Posterior vena cava (tissue), 2 donors: ENCODE data around the gene KLHL28. TPM values are rescaled to one million over a fixed set of nuclear protein-coding genes. Genes with fewer than 3 reads are reported as not detected.

Experiments used
- DNase-seq: peaks from one replicate; pipeline ENCODE4 v3.0.0-alpha.2; 2020; ENCODE audit warnings: low spot score
- intact Hi-C, 2 donors: fragments of 100-400 bp; cut with DNase I; formaldehyde crosslinking; loops; one replicate each; pipeline versions ENCODE4 v1.14.1 to v1.14.2; 2022 to 2023
- total RNA-seq, 2 donors: library from RNA; stranded (reverse); fragmentation: NEBNext Ultra II Directional; extraction: Animal tissue kit (Norgen Biotek cat#: 25700); gene quantifications; one replicate each; pipeline ENCODE4 v1.2.1, GENCODE V29; 2021
- donor health status: DM: yes; HTN: yes; CAD: no.
- donor health status: DM: yes; HTN: yes; CAD: no.

Gene KLHL28
- total RNA-seq, 2 donors from 2014 or later: 16.0 to 16.4 TPM

GRCh38 chr14:44962334-44963043, 742 bp upstream of the KLHL28 start:
- DNase-seq: peak; percentile 91
- intact Hi-C loops: loop anchor here in 1 of 2 donors (5.0 to 10.0 kb wide), 2 partner anchors 65 to 172 kb away; partner anchors contain the start of genes FANCM and FKBP3

GRCh38 chr14:44961151-44961553, 595 bp downstream of the KLHL28 start:
- DNase-seq: peak; percentile 88
- intact Hi-C loops: loop anchor here in 1 of 2 donors (5.0 to 10.0 kb wide), 2 partner anchors 64 to 174 kb away; partner anchors contain the start of genes FANCM and FKBP3

GRCh38 chr14:44960646-44961045, 1.1 kb downstream of the KLHL28 start:
- intact Hi-C loops: loop anchor here in 1 of 2 donors (5.0 to 10.0 kb wide), 2 partner anchors 63 to 174 kb away; partner anchors contain the start of genes FANCM and FKBP3

GRCh38 chr14:44960146-44960545, 1.6 kb downstream of the KLHL28 start:
- intact Hi-C loops: loop anchor here in 1 of 2 donors (5.0 to 10.0 kb wide), 2 partner anchors 63 to 175 kb away; partner anchors contain the start of genes FANCM and FKBP3

More at GRCh38 chr14:44960646-44961045, 1.1 kb downstream of the KLHL28 start:
- DNase-seq: no peak

GRCh38 chr14:44959538-44959937, 2.2 kb downstream of the KLHL28 start:
- DNase-seq: no peak
- intact Hi-C loops: no loop called here

More at GRCh38 chr14:44960146-44960545, 1.6 kb downstream of the KLHL28 start:
- no peak for DNase-seq

- no peak for DNase-seq
- intact Hi-C loops: no loop called here
Observed at GRCh38 chr14:44956866-44957265, 4.9 kb downstream of the KLHL28 start.

GRCh38 chr14:44955528-44955927, 6.2 kb downstream of the KLHL28 start:
- intact Hi-C loops: no loop called here
- no peak for DNase-seq

- intact Hi-C loops: no loop called here
Observed at GRCh38 chr14:44954750-44955149, 7.0 kb downstream of the KLHL28 start.

GRCh38 chr14:44952391-44953110, 9.2 kb downstream of the KLHL28 start:
- no peak for DNase-seq
- intact Hi-C loops: no loop called here

More at GRCh38 chr14:44954750-44955149, 7.0 kb downstream of the KLHL28 start:
- DNase-seq: no peak

GRCh38 chr14:44951051-44951450, 10.7 kb downstream of the KLHL28 start:
- no peak for DNase-seq
- intact Hi-C loops: no loop called here

GRCh38 chr14:44945264-44945663, 16.5 kb downstream of the KLHL28 start:
- no peak for DNase-seq
- intact Hi-C loops: no loop called here

- intact Hi-C loops: no loop called here
- DNase-seq: no peak
Observed at GRCh38 chr14:44944107-44944506, 17.6 kb downstream of the KLHL28 start.

- no peak for DNase-seq
- intact Hi-C loops: no loop called here
Observed at GRCh38 chr14:44942436-44942835, 19.3 kb downstream of the KLHL28 start.

GRCh38 chr14:44941591-44941990, 20.2 kb downstream of the KLHL28 start:
- DNase-seq: no peak
- intact Hi-C loops: no loop called here

GRCh38 chr14:44940944-44941343, 20.8 kb downstream of the KLHL28 start:
- intact Hi-C loops: no loop called here
- DNase-seq: no peak

GRCh38 chr14:44940211-44940610, 21.5 kb downstream of the KLHL28 start:
- DNase-seq: no peak
- intact Hi-C loops: no loop called here

GRCh38 chr14:44937547-44937946, 24.2 kb downstream of the KLHL28 start:
- no peak for DNase-seq
- intact Hi-C loops: no loop called here

- no peak for DNase-seq
- intact Hi-C loops: no loop called here
Observed at GRCh38 chr14:44935155-44935554, 26.6 kb downstream of the KLHL28 start.

GRCh38 chr14:44928793-44929192, 33.0 kb downstream of the KLHL28 start:
- intact Hi-C loops: no loop called here
- DNase-seq: no peak

GRCh38 chr14:44914849-44915248, 46.9 kb downstream of the KLHL28 start:
- no peak for DNase-seq
- intact Hi-C loops: no loop called here
